SH-SY5Y (cell line): ENCODE results near the gene NCBP1.

ENCODE experiments used
- GATA2 ChIP-seq: IDR thresholded peaks from 2 replicates; pipeline ENCODE4 v1.6.1; 2011; ENCODE audit warnings: mild to moderate bottlenecking, low read depth, low read length
- GATA3 ChIP-seq: IDR thresholded peaks from 2 replicates; pipeline ENCODE4 v1.6.1; 2011; ENCODE audit warnings: low read depth, mild to moderate bottlenecking, low read length, moderate library complexity

DNA sequence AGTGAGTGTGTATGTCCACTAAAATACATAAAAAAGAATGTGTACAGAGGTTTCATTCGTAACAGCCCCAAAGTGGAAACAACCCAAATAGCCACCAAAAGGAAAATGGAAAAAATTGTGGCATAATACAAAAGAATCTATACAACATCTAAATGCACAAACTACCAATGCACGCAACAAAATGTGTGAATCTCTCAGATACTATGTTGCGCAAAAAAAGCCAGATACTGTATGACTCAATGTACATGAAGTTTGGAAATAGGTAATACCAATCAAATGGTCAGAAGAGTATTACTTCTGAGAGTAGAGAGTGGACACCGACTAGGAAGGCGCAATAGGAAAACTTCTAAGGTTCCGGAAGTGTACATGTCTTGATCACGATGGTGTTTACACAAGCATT, 61.1 kb downstream of the NCBP1 start:
- TF ChIP-seq GATA3 (no peak), GATA2 (no peak)
